Psoas muscle (tissue), 8 donors: ENCODE measurements around the gene PGA5. TPM values are rescaled to one million over a fixed set of nuclear protein-coding genes. Genes with fewer than 3 reads are reported as not detected.

Source experiments
- ATAC-seq, 4 donors: fragments of 200-7000 bp; cut with Tn5 transposase; one replicate each; pipeline ENCODE4 v1.9.1; 2020; ENCODE audit warnings: moderate library complexity in 3 of 4, mild to moderate bottlenecking in 2 of 4
- DNase-seq, 2 donors: peaks; one replicate each; pipeline ENCODE4 v3.0.0-alpha.2; 2020
- H3K27ac ChIP-seq: fragments of 200-600 bp; one replicate; pipeline ENCODE4 v1.8.0; 2022
- H3K27me3 ChIP-seq, 3 donors: fragments of 200-600 bp in 1 of 3; one replicate each; pipeline versions ENCODE4 v1.6.1 to v1.8.0; 2013 to 2022; ENCODE audit warnings: low read length in 2 of 3, mild to moderate bottlenecking in 2 of 3, moderate library complexity in 1 of 3; ENCODE audit not compliant: insufficient read depth in 3 of 3
- H3K36me3 ChIP-seq, 2 donors: fragments of 200-600 bp in 1 of 2; one replicate each; pipeline versions ENCODE4 v1.6.1 to v1.8.0; 2013 to 2022; ENCODE audit warnings: low read depth in 1 of 2, mild to moderate bottlenecking in 1 of 2, moderate library complexity in 1 of 2; ENCODE audit not compliant: insufficient read depth in 1 of 2
- H3K4me1 ChIP-seq: fragments of 200-600 bp; one replicate; pipeline ENCODE4 v1.8.0; 2022
- H3K4me3 ChIP-seq: fragments of 200-600 bp; one replicate; pipeline ENCODE4 v1.8.0; 2022; ENCODE audit warnings: mild to moderate bottlenecking
- H3K9me3 ChIP-seq: fragments of 200-600 bp; one replicate; pipeline ENCODE4 v1.8.0; 2022
- WGBS, 3 donors: extraction: QIAGEN DNeasy Blood & Tissue Kit; methylation state at CpG; one replicate each; pipeline versions ENCODE4 v1.1.6 to v1.1.7; 2013; 5-methylcytosine and 5-hydroxymethylcytosine counted together
- intact Hi-C, 2 donors: fragments of 100-400 bp; cut with DNase I; formaldehyde crosslinking; loops; one replicate each; pipeline versions ENCODE4 v1.11.0 to v1.14.2; 2022
- polyA plus RNA-seq, 3 donors: library from polyadenylated mRNA; stranded (reverse); fragments of 200-250 nt; gene quantifications; one replicate each; pipeline ENCODE4 v1.2.3, GENCODE V29; 2013
- total RNA-seq, 4 donors: library from RNA; stranded (reverse); fragmentation: NEBNext Ultra II Directional in 2 of 4; extraction: Animal tissue kit (Norgen Biotek cat#: 25700) in 2 of 4; gene quantifications; one replicate each; pipeline versions ENCODE4 v1.2.1 to v1.2.4, GENCODE V29; 2021 to 2023
- TF ChIP-seq, protein P1 (sequence below): fragments of 200-600 bp; IDR thresholded peaks from one replicate; pipeline ENCODE4 v1.8.0; 2022; ENCODE audit warnings: antibody characterized with exemption
- donor health status: healthy with polysubstance abuse.
- donor health status: DM: no; HTN: no; CAD: no; lungs with moderate emphysema.
- donor health status: Bipolar disorder and iron deficiency.
- donor health status: healthy.
- donor health status: DM: yes; HTN: yes; CAD: no.
- donor health status: DM: no; HTN: no; CAD: no.
- donor health status: DM: no; HTN: no; CAD: no.
- donor health status: DM: yes; HTN: yes; CAD: no.

Gene PGA5
- total and polyA plus RNA-seq, 7 donors: 0.17 to 0.44 (median 0.30) TPM; not detected in 3

DNA sequence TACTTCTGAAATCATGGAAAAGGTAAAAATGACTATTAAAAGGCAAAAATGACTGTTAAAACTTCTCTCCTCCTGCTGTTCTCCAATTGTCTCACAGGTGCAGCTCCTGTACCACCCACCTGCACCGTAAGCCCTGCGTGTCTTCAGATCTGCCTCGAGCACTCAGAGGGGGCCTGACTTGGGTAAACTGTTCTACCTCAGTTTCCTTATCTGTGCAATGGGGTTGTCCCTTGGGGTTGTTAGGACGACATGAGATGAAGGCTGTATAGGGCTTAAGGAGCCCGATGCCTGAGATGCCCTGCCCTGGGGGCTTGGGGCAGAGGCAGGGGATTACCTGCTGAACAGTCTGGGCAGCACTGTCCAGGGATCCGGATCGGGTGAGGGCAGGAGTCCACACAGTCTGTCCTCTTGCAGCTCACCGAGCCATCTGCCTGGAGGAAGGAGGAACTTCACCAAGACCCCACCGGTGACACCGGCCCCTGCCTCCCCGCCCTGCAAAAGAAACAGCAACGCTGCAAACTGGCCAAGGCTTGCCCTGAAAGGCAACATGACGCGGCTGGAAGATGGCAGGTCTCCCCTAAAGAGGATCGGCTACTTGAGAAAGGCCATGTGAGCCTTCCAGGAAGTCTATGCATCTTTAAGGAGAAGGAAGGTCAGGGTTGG is 27.7 kb downstream of the PGA5 start:
- Histone ChIP-seq H3K27ac (no peak overlapping the region), H3K27me3 (no peaks in the 10 kb centered on the region), H3K9me3 (no peaks in the 10 kb centered on the region), H3K36me3 (no peaks in the 10 kb centered on the region), H3K4me1 (no peaks in the 10 kb centered on the region), H3K4me3 (no peak overlapping the region)
- ATAC-seq: no peak
- TF ChIP-seq, protein P1, sequence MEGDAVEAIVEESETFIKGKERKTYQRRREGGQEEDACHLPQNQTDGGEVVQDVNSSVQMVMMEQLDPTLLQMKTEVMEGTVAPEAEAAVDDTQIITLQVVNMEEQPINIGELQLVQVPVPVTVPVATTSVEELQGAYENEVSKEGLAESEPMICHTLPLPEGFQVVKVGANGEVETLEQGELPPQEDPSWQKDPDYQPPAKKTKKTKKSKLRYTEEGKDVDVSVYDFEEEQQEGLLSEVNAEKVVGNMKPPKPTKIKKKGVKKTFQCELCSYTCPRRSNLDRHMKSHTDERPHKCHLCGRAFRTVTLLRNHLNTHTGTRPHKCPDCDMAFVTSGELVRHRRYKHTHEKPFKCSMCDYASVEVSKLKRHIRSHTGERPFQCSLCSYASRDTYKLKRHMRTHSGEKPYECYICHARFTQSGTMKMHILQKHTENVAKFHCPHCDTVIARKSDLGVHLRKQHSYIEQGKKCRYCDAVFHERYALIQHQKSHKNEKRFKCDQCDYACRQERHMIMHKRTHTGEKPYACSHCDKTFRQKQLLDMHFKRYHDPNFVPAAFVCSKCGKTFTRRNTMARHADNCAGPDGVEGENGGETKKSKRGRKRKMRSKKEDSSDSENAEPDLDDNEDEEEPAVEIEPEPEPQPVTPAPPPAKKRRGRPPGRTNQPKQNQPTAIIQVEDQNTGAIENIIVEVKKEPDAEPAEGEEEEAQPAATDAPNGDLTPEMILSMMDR: no peak
- 89 to 92% (median 90%) methylated on average over 15 of the region's 15 CpGs for WGBS, 3 donors
- intact Hi-C loops: no loop called here
- no peak for DNase-seq

DNA sequence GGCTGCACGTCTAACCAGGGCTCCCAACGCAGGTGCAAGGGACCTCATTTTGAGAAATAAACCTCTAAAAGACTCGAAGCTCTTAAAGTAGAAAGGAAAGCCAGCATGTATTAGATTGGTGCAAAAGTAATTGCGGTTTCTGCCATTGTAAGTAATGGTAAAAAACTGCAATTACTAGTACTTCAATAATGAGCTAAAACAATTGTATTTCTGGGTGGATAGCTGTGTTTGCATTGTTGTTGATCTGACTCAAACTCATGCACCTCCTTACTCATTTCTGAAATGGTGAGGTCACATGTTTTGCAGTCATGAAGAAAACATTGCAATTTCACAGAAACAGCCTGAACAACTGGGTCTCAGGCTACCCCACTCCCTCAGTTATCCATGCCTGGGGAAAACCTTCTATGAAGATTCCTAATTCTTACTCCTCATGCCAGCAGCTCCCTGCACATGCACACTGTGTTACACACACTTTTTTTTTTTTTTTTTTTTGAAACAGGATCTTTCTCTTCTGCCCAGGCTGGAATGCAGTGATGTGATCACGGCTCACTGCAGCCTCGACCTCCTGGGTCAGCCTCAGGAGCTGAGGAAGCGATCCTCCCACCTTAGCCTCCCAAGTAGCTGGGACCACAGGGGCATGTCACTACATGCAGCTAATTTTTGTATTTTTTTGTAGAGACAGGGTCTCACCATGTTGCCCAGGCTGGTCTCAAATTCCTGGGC is 29.5 kb downstream of the PGA5 start:
- ATAC-seq: no peak
- H3K4me1 ChIP-seq: no peaks in the 10 kb centered on the region
- TF ChIP-seq, protein P1: no peak
- H3K27ac ChIP-seq: no peak overlapping the region
- DNase-seq: no peak
- 86 to 92% (median 87%) methylated on average over 7 of the region's 7 CpGs for WGBS, 3 donors
- no peaks in the 10 kb centered on the region for H3K27me3 ChIP-seq
- no peaks in the 10 kb centered on the region for H3K9me3 ChIP-seq
- H3K4me3 ChIP-seq: no peak overlapping the region
- no peaks in the 10 kb centered on the region for H3K36me3 ChIP-seq
- intact Hi-C loops: no loop called here

DNA sequence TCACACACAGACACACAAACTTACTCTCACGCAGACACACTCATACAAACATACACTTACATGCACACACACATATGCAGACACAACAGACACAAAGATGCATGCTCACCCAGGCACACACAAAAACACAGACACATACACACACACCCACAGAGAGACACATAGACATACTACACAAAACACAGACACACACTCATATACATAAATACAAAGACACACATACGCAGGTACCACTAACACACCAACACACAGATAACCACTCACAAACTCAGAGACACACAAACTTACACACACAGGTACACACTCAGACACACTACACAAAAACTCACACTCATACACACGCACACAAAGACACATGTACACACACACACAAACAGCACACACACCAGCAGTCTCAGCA is 31.8 kb downstream of the PGA5 start:
- Histone ChIP-seq H3K27me3 (no peaks in the 10 kb centered on the region), H3K4me1 (no peaks in the 10 kb centered on the region), H3K4me3 (no peak overlapping the region), H3K9me3 (no peaks in the 10 kb centered on the region), H3K27ac (no peak overlapping the region), H3K36me3 (no peaks in the 10 kb centered on the region)
- no peak for ATAC-seq
- intact Hi-C loops: no loop called here
- 96 to 99% (median 96%) methylated on average over 3 of the region's 3 CpGs for WGBS, 3 donors
- TF ChIP-seq, protein P1: no peak
- no peak for DNase-seq

DNA sequence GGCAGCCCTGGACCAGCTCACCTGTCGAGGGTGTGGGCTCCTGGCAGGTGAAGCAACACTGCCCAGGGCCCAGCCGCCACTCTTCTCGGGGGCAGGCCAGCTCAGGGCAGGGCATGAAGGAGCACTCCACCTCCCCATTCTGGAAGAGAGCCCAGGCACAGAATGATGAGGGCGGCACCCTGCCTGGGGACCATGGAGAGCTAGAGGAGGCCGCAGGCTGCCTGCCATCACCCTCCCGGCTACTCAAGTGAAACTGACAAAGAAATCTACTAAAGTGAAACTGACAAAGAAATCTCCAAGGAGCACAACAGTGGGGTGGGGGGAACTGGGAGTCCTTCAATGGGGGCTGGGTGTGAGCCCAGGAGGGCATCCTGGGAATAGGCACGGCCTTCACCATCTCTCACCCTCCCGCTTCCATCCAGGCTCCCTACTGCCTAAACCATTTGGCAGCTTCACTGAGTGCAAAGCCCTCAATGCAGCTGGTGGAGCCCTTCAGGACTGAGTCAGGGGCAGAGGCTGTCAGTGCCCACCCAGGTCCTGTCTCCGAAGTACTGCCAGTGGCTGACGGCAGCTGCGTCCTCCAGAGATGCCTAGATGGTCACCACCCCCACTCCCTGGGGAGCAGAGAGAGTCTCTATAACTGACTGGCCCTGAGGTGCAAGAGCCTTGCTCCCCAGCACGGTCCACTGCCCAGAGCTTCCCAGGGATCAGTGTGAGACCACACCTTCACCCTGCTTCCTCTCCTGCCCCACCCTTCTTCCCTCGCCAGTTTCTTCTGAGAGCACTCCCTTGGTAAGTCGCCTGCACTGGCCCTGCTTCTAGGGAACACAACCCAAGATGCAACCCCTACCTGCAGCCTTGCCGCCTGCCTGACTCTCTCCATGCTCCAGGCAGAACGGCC is 32.5 kb downstream of the PGA5 start:
- H3K27me3 ChIP-seq: no peaks in the 10 kb centered on the region
- TF ChIP-seq, protein P1: no peak
- no peak overlapping the region for H3K27ac ChIP-seq
- ATAC-seq (no peak), DNase-seq (no peak)
- no peaks in the 10 kb centered on the region for H3K9me3 ChIP-seq
- H3K4me3 ChIP-seq: no peak overlapping the region
- intact Hi-C loops: no loop called here
- no peaks in the 10 kb centered on the region for H3K4me1 ChIP-seq
- WGBS, 3 donors: 73 to 76% (median 73%) methylated on average over 16 of the region's 16 CpGs
- no peaks in the 10 kb centered on the region for H3K36me3 ChIP-seq
